Inferior parietal cortex (tissue), 1 donor: ENCODE measurements around the gene NCOA1.
"Not testable (repeated sequence)": the region's sequence is repeated elsewhere in the genome, so short reads cannot be mapped to it uniquely, and the experiment has no call there.

Experiments
- DNase-seq: peaks from one replicate; pipeline ENCODE4 v3.0.0-alpha.2; 2016; ENCODE audit errors: extremely low spot score

Gene NCOA1

DNA sequence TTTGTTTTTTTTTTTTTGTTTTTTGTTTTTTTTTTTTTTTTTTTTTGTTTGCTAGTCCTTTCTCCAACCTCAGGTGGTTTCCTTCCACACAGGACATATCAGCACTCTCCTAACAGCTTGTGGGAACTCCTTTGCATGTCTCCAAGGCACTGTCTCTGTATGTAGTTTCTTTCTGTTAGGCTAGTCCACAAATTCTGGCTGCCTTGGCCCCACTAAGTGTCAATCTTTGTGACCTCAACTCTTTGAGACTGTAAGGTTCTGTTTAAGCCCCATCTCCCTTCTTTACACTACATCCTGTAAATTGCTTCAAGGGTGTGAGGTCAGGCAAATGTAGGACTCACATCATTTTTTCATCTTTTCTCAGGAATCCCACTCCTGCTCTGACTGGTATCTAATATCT lies 85.1 kb downstream of the NCOA1 start:
- no peak for DNase-seq

DNA sequence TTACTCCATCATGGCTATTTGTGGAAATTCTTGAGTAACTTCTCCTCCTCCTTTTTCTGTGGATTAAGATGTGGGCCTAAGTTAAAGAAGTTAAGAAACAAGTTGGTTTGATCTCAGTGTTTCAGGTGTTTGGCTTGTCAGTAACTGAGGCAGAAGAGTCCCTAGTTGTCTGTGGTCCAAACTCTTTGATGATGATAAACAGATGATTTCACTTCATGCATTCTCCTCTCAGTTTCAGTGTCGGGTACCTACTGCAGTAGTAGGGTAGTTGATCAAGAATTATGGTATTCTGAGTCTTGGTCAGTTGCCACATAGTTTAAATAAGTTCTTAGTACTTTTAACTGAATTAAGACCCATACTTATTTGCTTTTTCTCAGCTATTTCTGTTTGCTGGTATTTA lies 85.6 kb downstream of the NCOA1 start:
- no peak for DNase-seq

GRCh38 chr2:24577481-24577880 lies 86.4 kb downstream of the NCOA1 start:
- no peak for DNase-seq

DNA sequence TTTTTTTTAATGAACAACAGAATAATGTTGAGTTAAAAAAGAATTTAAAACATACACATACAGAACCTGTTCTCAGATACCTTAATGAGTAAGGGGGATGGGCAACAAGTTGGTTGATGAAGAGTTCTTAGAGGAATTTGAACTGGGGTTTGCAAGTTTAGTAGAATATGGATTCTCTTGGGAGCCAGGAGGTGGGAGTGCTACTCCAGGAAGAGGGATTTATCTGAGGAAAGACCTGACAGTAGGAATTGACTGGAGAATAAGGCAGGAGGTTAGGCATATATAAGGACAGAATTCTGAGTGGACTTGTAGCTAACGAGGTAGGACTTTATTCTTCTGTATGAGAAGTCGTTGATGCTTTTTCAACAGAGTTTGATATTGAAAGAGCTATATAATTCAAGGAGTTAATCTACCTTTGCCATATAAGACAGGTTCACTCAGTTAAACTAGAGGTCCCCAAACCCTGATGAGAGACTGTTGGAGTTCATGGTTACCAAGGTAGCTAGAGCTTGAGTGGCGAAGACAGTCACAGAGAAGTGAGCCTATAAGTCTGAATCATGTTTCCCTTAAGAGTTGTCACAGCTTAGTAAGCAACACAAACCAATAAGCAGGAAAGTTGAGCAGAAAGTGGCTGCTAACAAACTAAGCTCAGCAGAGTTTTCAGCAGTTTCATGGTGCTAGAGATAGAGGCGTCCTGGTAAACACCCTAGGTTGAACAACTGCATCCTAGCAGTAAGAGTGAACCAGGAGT lies 88.2 kb downstream of the NCOA1 start:
- DNase-seq = no peak

DNA sequence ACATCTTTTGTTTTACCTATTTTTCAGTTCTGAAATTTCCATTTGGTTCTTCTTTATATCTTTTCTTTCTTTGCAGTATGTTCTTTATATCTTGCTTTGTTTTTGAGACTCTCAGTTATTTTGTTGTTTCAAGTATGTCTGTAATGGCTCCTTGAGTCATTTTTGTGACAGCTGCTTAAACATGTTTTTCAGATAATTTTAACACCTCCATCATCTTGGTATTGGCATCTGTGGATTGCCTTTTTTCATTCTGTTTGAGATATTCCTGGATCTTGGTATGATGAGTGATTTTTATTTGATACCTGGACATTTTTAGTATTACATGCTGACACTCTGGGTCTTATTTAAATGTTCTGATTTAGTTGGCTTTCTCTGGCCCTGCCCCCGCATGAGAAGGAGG lies 89.5 kb downstream of the NCOA1 start:
- no peak for DNase-seq

GRCh38 chr2:24581971-24582370 lies 90.9 kb downstream of the NCOA1 start:
- not testable (repeated sequence) for DNase-seq

- no peak for DNase-seq
Measured at GRCh38 chr2:24586955-24587354, 95.9 kb downstream of the NCOA1 start.

DNA sequence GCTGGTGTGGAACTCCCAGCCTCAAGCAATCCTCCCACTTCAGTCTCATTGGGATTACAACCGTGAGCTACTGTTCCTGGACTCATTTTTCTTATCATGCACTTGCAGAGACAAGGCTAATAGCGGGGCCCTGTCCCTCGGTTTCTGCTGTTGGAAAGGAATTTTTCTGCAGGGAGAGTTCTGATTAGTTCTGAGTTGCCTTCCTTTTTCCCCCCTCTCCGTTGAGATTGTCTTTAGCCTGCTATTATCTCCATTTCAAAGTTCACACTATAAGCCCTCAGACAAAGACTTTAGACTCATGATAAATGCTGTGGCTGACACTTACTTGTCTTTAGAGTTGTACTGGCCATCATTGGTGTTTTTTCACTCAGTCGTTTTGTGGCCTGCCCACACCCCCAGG lies 97.2 kb downstream of the NCOA1 start:
- no peak for DNase-seq

GRCh38 chr2:24592441-24593100 lies 101.5 kb downstream of the NCOA1 start:
- no peak for DNase-seq

DNA sequence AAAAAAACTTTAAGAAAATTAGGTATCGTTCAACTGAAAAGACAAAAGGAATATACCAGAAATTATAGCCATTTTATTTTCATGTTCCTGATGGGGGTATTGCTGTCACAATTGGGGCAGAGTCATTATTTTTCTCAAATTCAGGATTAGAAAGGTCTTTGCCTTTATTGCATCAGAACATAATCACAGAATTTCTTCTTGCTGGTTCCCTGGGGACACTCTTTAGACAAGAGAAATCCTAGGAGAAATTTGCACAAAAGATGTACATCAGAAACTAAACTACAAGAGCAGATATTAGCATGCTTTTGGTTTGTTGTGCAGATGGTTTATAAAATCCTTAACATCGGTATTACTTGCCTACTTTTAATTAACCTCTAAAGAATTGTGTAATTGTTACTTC lies 103.2 kb downstream of the NCOA1 start:
- DNase-seq = no peak

DNA sequence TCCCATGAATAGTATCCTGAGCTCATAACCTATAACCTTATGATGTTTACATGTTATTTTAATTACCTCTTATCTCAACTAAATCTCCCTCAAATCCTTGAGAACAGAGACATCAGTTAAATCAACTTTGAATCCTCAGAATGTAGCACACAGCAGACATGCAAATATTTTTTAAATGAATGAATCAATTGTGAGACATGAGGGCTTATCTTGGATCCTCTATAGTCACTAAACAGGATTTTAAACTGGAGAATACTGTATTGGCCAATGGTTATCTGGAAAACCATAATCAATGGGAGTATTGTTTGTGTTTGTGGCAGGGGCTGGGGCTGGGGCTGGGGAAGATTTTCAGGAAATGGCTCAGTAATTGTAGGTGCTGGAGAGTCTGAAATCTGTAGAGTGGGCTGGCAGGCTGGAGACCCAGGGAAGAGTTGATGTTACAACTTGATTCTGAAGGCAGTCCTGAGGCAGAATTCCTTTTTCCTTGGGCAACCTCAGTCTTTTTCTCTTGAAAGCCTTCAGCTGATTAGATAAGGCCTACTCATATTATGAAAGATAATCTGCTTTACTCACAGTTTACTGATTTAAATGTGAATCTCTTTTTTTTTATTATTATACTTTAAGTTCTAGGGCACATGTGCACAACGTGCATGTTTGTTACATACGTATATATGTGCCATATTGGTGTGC lies 106.3 kb downstream of the NCOA1 start:
- no peak for DNase-seq

DNA sequence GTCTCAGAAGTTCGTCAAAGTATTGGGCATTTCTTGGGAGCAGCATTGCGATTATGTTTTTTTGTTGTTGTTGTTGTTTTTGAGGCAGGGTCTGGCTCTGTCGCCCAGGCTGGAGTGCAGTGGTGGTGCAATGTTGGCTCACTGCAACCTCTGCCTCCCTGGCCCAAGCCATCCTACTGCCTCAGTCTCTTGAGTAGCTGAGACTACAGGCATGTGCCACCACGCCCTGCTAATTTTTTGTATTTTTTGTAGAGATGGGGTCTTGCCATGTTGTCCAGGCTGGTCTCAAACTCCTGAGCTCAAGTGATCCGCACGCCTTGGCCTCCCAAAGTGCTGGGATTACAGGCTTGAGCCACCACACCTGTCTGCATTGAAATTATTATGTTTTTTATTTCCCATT lies 109.1 kb downstream of the NCOA1 start:
- not testable (repeated sequence) for DNase-seq

- DNase-seq = no peak
Measured at GRCh38 chr2:24611631-24612030, 120.6 kb downstream of the NCOA1 start.

DNA sequence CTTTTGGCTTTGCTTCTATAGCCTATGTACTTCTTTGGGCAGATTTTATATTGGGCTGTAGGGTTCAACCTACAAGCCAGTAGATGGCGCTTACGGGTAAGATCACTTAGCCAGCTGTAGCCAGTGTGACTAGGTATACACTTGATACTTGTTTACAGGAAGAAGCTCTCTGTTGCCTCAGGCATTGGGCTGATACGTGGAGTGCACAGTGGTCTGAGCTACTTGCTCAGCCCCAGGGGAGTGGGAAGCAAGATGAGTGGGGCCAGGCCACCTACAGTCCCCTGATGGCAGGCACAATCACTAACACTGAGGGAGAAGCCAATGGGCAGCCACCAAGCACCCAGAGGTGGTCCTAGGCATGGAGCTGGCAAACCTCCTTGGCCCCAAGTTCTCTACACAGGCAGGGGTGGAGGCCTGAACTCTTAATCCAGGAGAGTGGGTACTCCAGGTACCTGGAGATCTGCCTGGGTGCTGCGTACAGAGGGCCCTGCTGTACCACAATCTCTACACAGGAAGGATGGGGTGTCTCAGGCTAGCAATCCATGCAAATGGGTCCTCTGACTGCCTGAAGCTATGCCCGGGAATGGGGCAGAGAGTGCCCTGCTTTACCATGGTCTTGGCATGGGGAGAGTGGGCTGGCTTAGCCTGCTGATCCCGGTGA lies 122.2 kb downstream of the NCOA1 start:
- no peak for DNase-seq

DNA sequence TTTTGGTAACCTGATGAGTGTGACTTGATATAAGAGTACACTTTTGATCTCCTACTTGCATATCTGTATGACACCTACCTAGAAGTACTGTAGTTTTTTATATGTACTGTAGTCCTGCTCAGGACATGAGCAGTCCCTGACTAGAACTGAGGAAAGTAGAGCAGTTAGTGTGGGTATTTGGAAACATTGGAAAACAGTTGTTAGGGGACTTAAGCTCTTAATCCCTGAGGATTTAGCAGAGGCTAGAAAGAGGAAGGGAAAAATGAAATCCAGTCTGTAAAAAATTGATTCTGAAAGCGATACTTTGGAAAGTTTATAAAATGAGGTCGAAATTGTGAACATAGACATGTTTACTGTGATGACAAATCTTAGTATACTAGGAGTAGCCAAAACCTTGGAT lies 125.6 kb downstream of the NCOA1 start:
- DNase-seq = no peak

GRCh38 chr2:24617424-24617823 lies 126.4 kb downstream of the NCOA1 start:
- DNase-seq = no peak

DNA sequence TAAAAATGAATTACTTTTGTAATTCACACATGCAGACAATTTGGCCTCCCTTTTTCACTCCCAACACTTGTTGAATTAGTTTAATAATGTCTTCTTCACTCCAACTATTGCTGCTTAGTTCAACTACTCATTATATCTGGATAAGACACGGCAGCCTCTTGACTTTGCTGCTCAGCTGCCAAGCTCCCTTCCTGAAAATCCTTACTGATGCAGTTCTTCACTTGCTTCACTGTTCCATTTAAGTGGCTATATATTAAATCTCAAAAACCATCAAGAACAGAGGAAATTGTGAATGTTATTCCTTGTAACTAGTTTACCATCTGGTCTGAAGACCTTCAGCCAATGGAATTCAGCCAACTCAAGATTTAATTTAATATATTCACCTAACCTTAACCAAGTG lies 127.1 kb downstream of the NCOA1 start:
- no peak for DNase-seq

DNA sequence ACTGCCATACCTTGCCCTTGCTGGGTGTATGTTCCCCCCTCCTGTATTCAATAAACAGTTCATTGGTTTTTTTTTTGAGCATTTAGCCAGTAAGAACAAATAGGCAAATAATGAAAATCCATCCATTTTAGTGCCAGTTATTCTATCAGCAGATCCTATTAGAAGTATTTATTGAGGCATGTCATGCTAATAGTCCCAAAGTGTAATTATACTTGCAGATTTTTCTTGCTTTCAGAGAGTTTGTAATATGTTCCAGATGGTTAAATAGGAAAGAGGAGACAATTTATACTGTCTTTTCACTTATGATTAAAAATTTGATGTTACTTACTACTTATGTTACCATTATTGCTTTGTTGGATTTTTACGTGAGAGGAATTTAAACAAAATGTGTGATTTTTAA lies 127.6 kb downstream of the NCOA1 start:
- no peak for DNase-seq

DNA sequence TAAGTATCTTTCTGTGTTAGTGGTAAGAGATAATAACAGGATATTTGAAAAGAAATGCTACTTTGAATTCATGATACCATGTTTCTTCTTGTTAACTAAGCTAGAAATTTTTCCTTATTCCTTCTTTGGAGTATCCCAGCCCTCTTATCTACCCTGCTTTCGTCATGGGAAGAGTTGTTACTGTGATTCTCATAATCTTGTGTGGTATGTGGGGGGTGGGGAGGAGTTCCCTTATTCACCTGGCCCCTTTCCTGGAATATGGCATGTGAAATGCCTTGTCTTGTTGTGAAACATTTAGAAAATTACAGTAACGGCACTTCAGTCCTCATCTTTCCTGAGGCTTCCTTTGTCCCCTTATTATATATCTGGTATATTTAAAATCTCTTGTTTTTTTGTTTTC lies 129.9 kb downstream of the NCOA1 start:
- no peak for DNase-seq

DNA sequence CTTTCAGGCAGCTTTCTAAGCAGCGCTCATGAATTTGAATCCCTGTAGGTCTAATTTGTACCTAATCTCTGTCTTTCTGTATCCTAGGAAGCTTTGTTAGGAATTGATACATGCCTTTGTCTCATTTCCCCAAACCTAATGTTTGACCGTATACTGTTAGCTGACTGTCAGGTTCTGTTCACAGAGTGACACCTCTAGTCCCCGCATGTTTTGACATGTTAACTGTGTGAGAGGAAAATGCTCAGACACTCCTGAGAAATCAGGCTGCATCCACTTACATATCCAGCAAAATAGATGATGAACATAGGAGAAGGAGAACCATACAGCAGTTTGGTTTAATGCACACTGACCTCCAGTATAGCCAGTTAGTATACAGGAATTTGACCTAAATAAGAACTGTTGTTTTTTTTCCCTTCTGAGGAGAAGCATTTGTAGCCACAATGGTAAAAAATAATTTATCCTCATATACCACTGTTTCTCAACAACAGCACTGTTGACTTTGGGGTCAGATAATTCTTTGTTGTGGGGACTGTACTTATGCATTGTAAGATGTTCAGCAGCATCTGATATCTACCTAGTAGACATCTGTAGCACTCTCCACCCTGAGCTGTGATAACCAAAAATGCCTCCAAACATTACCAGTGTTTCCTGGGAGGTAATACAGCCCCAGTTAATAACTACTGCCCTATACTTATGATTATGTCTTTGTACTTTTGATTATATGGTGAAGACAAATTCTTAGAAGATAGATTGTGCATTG lies 130.9 kb downstream of the NCOA1 start:
- DNase-seq = no peak

DNA sequence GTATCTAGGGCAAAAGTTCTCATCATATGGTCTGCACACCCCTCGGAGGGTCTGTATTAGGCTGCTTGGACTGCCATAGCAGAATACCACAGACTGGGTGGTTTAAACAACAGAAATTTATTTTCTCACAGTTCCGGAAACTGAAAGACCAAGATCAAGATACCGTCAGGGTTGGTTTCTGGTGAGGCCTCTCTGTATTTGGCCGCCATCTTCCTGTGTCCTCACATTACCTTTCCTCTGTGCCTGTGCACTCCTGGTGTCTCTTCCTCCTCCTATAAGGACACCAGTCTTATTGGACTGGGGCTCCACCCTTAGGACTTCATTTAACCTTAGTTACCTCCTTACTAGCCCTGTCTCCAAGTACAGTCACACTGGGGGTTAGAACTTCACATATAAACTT lies 132.5 kb downstream of the NCOA1 start:
- DNase-seq = no peak

GRCh38 chr2:24625728-24626127 lies 134.7 kb downstream of the NCOA1 start:
- no peak for DNase-seq
